AG10803 (cell line): ENCODE data around the gene OR2B6.

Experiments used
- DNase-seq: peaks from one replicate; pipeline ENCODE4 v3.0.0; 2010; ENCODE audit warnings: low read depth
- H3K4me3 ChIP-seq: 2 replicates; pipeline ENCODE4 v1.5.1; 2011; ENCODE audit warnings: mild to moderate bottlenecking, low read length, control low read depth
- CTCF ChIP-seq: conservative IDR thresholded peaks from 2 replicates; pipeline ENCODE4 v1.5.1; 2011; ENCODE audit warnings: mild to moderate bottlenecking, low read length, control low read depth, inconsistent platforms

OR2B6 gene

DNA sequence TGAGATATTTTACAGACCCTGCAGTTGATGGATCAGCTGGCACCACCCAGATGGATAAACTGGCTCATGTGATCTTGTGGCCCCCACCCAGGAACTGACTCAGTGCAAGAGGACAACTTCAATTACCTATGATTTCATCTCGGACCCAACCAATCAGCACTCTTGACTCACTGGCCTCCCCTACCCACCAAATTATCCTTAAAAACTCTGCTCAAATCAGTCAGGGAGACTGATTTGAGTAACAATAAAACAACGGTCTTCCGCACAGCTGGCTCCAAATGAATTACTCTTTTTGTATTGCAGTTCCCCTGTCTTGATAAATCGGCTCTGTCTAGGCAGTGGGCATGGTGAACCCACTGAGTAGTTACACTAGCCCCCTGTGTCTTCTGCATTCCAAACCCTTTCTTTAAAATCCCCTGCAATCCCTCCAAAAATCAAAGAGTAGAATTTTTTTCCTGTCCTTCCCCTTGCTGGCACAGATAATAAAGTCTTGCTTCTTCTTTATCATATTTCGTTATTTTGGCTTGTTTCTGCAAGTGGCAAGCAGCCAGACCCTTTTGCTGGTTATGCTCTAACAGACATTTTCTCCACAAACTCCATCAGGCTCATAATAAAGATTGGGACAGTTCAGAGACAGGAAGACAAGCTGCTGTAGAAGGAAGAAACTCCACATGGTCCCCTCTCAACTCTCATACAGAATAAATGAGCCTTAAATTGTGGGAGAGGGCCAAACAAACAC, 48.3 kb downstream of the OR2B6 start:
- H3K4me3 ChIP-seq: no peak overlapping the region
- no peak for TF ChIP-seq CTCF
- DNase-seq: no peak

DNA sequence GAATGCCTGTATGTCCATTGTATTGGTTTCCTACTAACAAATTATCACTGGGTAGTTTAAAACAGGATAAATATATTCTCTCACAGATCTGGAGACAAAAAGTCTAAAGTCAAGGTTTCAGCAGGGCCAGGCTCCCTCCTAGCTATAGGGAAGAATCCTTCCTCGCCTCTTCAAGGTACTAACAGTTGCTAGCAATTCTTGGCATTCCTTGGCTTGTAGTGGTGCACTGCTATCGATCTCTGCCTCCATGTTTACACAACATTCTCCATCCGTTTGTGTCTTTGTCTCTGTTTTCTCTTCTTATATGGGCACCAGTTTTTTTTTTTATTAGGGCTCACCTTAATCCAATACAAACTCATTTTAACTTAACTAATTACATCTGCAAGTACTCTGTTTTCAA, 48.9 kb downstream of the OR2B6 start:
- TF ChIP-seq CTCF: no peak
- DNase-seq: no peak
- H3K4me3 ChIP-seq: no peak overlapping the region
